GM19238 (cell line): ENCODE measurements around the gene FBXO17.

Experiments used
- DNase-seq: peaks from one replicate; pipeline ENCODE4 v3.0.0; 2011; ENCODE audit warnings: low spot score; ENCODE audit not compliant: insufficient read length

Gene FBXO17

DNA sequence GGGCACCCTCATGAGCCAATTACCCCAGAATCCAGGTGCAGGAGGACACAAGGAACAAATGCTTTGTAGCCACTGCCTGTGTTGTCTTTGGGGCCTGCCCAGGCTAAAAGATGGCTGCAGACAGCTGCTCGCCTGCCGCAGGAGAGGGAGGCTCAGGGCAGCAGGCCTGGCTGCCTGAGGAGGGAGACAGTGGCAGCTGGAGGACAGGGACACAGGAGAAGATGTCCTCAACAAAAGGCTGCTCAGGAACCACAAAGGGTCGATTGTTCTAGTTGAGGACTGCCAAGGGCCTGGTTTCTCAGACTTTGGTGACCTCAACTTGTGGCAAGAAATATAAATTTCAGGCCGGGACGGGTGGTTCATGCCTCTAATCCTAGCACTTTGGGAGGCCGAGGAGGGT, 83.8 kb downstream of the FBXO17 start:
- no peak for DNase-seq
